GM10266 (cell line): ENCODE data around the gene WRAP73.

Experiments
- DNase-seq: peaks from one replicate; pipeline ENCODE4 v3.0.0; 2012; ENCODE audit errors: extremely low spot score
- CTCF ChIP-seq: IDR thresholded peaks from 2 replicates; pipeline ENCODE4 v1.5.1; 2012; ENCODE audit warnings: mild to moderate bottlenecking, low read depth; ENCODE audit not compliant: control insufficient read depth, insufficient read depth; ENCODE audit errors: missing control alignments

The WRAP73 gene

DNA sequence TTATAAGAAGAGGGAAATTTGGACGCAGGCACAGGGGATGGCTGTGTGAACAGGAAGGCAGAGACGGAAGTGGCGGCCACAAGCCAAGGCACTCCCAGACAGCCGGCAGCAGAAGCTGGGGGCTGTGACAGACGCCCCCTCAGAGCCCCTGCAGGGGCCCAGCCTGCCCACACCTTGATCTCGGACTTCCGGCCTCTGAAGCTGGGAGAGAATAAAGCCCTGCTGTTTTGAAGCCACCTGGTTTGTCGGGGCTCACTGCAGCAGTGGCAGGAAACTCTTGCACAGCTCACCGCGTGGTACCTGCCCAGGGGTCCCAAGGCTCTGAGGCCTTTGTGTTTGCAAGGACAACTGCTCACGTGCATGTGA is 52.3 kb downstream of the WRAP73 start:
- TF ChIP-seq CTCF = no peak
- no peak for DNase-seq

GRCh38 chr1:3596663-3597598 is 53.0 kb downstream of the WRAP73 start:
- TF ChIP-seq CTCF = no peak
- DNase-seq = no peak

- TF ChIP-seq CTCF = no peak
- no peak for DNase-seq
Measured at GRCh38 chr1:3595949-3596348, 54.0 kb downstream of the WRAP73 start.

- no peak for DNase-seq
- TF ChIP-seq CTCF = no peak
Measured at GRCh38 chr1:3594706-3595377, 55.1 kb downstream of the WRAP73 start.

GRCh38 chr1:3593745-3594144 is 56.2 kb downstream of the WRAP73 start:
- TF ChIP-seq CTCF = no peak
- no peak for DNase-seq

GRCh38 chr1:3593334-3593733 is 56.6 kb downstream of the WRAP73 start:
- DNase-seq = no peak
- no peak for TF ChIP-seq CTCF
